Fibroblast of the conjunctiva (primary cell): ENCODE measurements around the gene TBCC.
"Not testable (repeated sequence)": the region's sequence is repeated elsewhere in the genome, so short reads cannot be mapped to it uniquely, and the experiment has no call there.

ENCODE experiments used
- DNase-seq: peaks from one replicate; pipeline ENCODE4 v3.0.0-alpha.2; 2010; ENCODE audit warnings: low read depth

Gene TBCC

GRCh38 chr6:42729731-42730130 is 16.2 kb downstream of the TBCC start:
- DNase-seq, result no peak

GRCh38 chr6:42727627-42728026 is 18.3 kb downstream of the TBCC start:
- DNase-seq, result no peak

- no peak for DNase-seq
Measured at GRCh38 chr6:42727087-42727611, 18.8 kb downstream of the TBCC start.

- DNase-seq, result peak; percentile 90
Measured at GRCh38 chr6:42726485-42727086, 19.3 kb downstream of the TBCC start.

- DNase-seq, result no peak
Measured at GRCh38 chr6:42726026-42726425, 19.9 kb downstream of the TBCC start.

GRCh38 chr6:42724825-42725224 is 21.1 kb downstream of the TBCC start:
- no peak for DNase-seq

GRCh38 chr6:42722497-42722896 is 23.4 kb downstream of the TBCC start, which contains the start of gene PRPH2:
PRPH2 (minus strand) TSS chr6:42722597; CDS start chr6:42722334, 263 bp downstream.
- no peak for DNase-seq

- no peak for DNase-seq
Measured at GRCh38 chr6:42720739-42721138, 25.2 kb downstream of the TBCC start.

GRCh38 chr6:42715871-42716270 is 30.0 kb downstream of the TBCC start:
- DNase-seq, result no peak

- DNase-seq, result peak; percentile 62
Measured at GRCh38 chr6:42714098-42714761, 31.7 kb downstream of the TBCC start.

- no peak for DNase-seq
Measured at GRCh38 chr6:42711930-42712329, 34.0 kb downstream of the TBCC start.

- DNase-seq, result no peak
Measured at GRCh38 chr6:42710316-42710715, 35.6 kb downstream of the TBCC start.

GRCh38 chr6:42709871-42710270 is 36.0 kb downstream of the TBCC start:
- DNase-seq, result no peak

GRCh38 chr6:42708096-42708495 is 37.8 kb downstream of the TBCC start:
- no peak for DNase-seq

GRCh38 chr6:42707595-42707994 is 38.3 kb downstream of the TBCC start:
- no peak for DNase-seq

GRCh38 chr6:42704937-42705374 is 40.9 kb downstream of the TBCC start:
- DNase-seq, result no peak

- no peak for DNase-seq
Measured at GRCh38 chr6:42704251-42704936, 41.5 kb downstream of the TBCC start.

GRCh38 chr6:42702786-42703185 is 43.1 kb downstream of the TBCC start:
- DNase-seq, result not testable (repeated sequence)

- DNase-seq, result no peak
Measured at GRCh38 chr6:42702200-42702599, 43.7 kb downstream of the TBCC start.

GRCh38 chr6:42698217-42698616 is 47.7 kb downstream of the TBCC start:
- DNase-seq, result no peak

GRCh38 chr6:42697268-42697655 is 48.6 kb downstream of the TBCC start:
- DNase-seq, result no peak

GRCh38 chr6:42696526-42697267 is 49.2 kb downstream of the TBCC start:
- DNase-seq, result peak; percentile 55
